Measurements from ENCODE around the gene MUC5B.
"Not testable (repeated sequence)": the region's sequence is repeated elsewhere in the genome, so short reads cannot be mapped to it uniquely, and the experiment has no call there.

Gene MUC5B

GRCh38 chr11:1222491-1223345 is at the start of gene MUC5B:
MUC5B (plus strand) TSS chr11:1223066; CDS start chr11:1223124, 58 bp downstream.
- H3K4me2 ChIP-seq: no peak within 1 kb of the TSS

GRCh38 chr11:1173396-1173795 is 49.5 kb upstream of the MUC5B start:
- not testable (repeated sequence) for H3K4me2 ChIP-seq; H3K9ac ChIP-seq; H3K36me3 ChIP-seq (ENCODE audit: insufficient read depth); H3K27ac ChIP-seq; H3K27me3 ChIP-seq (ENCODE audit: insufficient read depth, low read depth); H3K4me1 ChIP-seq (ENCODE audit: low read depth, poor library complexity, severe bottlenecking); H4K20me1 ChIP-seq (ENCODE audit: insufficient read depth); H2AFZ ChIP-seq (ENCODE audit: low read depth); H3K4me3 ChIP-seq (IDR thresholded peaks at IDR 0.05; ENCODE audit: insufficient read depth, low read depth, low read length); H3K79me2 ChIP-seq (ENCODE audit: insufficient read depth, low read depth)

More at GRCh38 chr11:1222491-1223345, at the start of gene MUC5B:
- H3K27me3 ChIP-seq (ENCODE audit: insufficient read depth, low read depth): peaks cover 54% of the 10 kb centered on the region
- no peaks in the 10 kb centered on the region for H3K79me2 ChIP-seq (ENCODE audit: insufficient read depth, low read depth)
- H3K9ac ChIP-seq: no peak within 1 kb of the TSS
- H3K27ac ChIP-seq: no peak within 1 kb of the TSS
- no peak for TF ChIP-seq CTCF (conservative IDR thresholded peaks at IDR 0.05; ENCODE audit: low read depth, low read length)
- no peaks in the 10 kb centered on the region for H4K20me1 ChIP-seq (ENCODE audit: insufficient read depth)
- no peaks in the 10 kb centered on the region for H3K36me3 ChIP-seq (ENCODE audit: insufficient read depth)
- H2AFZ ChIP-seq (ENCODE audit: low read depth): no peak within 1 kb of the TSS
- H3K4me1 ChIP-seq (ENCODE audit: low read depth, poor library complexity, severe bottlenecking): no peaks in the 10 kb centered on the region
- no peak within 1 kb of the TSS for H3K4me3 ChIP-seq (IDR thresholded peaks at IDR 0.05; ENCODE audit: insufficient read depth, low read depth, low read length)

- H3K27me3 ChIP-seq (ENCODE audit: insufficient read depth, low read depth): peaks cover 11% of the 10 kb centered on the region; the same call in 1 of the 2 replicates
Measured at GRCh38 chr11:1174441-1175370, 48.2 kb upstream of the MUC5B start.

GRCh38 chr11:1175461-1176223 is 47.2 kb upstream of the MUC5B start:
- Histone ChIP-seq H3K4me2 (no peak overlapping the region), H3K9ac (no peak overlapping the region), H3K27ac (no peak overlapping the region), H3K79me2 (ENCODE audit: insufficient read depth, low read depth) (no peaks in the 10 kb centered on the region), H3K36me3 (ENCODE audit: insufficient read depth) (no peaks in the 10 kb centered on the region), H3K27me3 (ENCODE audit: insufficient read depth, low read depth) (peaks cover 17% of the 10 kb centered on the region; the same call in 1 of the 2 replicates), H3K4me3 (IDR thresholded peaks at IDR 0.05; ENCODE audit: insufficient read depth, low read depth, low read length) (no peak overlapping the region), H4K20me1 (ENCODE audit: insufficient read depth) (no peaks in the 10 kb centered on the region), H2AFZ (ENCODE audit: low read depth) (no peak overlapping the region), H3K4me1 (ENCODE audit: low read depth, poor library complexity, severe bottlenecking) (no peaks in the 10 kb centered on the region)
- TF ChIP-seq CTCF (conservative IDR thresholded peaks at IDR 0.05; ENCODE audit: low read depth, low read length): no peak

More at GRCh38 chr11:1174441-1175370, 48.2 kb upstream of the MUC5B start:
- Histone ChIP-seq H3K4me1 (ENCODE audit: low read depth, poor library complexity, severe bottlenecking) (no peaks in the 10 kb centered on the region), H3K4me2 (no peak overlapping the region), H4K20me1 (ENCODE audit: insufficient read depth) (no peaks in the 10 kb centered on the region), H3K27ac (no peak overlapping the region), H2AFZ (ENCODE audit: low read depth) (no peak overlapping the region), H3K9ac (no peak overlapping the region), H3K4me3 (IDR thresholded peaks at IDR 0.05; ENCODE audit: insufficient read depth, low read depth, low read length) (no peak overlapping the region), H3K36me3 (ENCODE audit: insufficient read depth) (no peaks in the 10 kb centered on the region), H3K79me2 (ENCODE audit: insufficient read depth, low read depth) (no peaks in the 10 kb centered on the region)
- TF ChIP-seq CTCF (conservative IDR thresholded peaks at IDR 0.05; ENCODE audit: low read depth, low read length): no peak

Data from KMS-11 (cell line).